ENCODE data around the gene FOXO6. TPM values are rescaled to one million over a fixed set of nuclear protein-coding genes. Genes with fewer than 3 reads are reported as not detected.

Gene FOXO6
- total RNA-seq, 1 donor from 2014 or later: 5.7 TPM

DNA sequence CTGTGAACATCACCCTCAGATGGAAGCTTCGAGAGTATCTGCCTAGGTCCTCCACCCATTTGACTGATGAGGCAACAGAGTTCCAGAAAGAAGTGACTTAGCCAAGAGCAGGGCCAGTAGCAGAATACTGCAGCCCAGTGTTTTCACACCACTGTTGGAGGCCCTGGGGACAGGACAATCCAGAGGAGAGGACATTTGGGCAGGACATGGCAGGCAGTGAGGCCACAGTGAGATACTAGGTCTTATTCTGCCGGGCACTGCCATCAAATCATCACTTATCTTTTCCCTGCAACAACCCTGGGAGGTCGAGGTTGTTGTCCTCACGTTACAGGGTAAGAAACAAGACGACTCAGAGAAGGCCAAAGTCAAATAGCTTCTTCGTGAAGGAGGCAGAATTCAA, 5.5 kb upstream of the FOXO6 start:
- H3K27me3 ChIP-seq: no peaks in the 10 kb centered on the region
- intact Hi-C loops (cut with DNase I): loop anchor here (5.0 kb wide), 1 partner anchor 73 kb away; no protein-coding TSS in a partner anchor
- peaks cover 0 to 19% of the 10 kb centered on the region in 2 donors for H3K4me1 ChIP-seq
- no peaks in the 10 kb centered on the region for H3K9me3 ChIP-seq
- H3K36me3 ChIP-seq: no peaks in the 10 kb centered on the region
- TF ChIP-seq, protein P1, sequence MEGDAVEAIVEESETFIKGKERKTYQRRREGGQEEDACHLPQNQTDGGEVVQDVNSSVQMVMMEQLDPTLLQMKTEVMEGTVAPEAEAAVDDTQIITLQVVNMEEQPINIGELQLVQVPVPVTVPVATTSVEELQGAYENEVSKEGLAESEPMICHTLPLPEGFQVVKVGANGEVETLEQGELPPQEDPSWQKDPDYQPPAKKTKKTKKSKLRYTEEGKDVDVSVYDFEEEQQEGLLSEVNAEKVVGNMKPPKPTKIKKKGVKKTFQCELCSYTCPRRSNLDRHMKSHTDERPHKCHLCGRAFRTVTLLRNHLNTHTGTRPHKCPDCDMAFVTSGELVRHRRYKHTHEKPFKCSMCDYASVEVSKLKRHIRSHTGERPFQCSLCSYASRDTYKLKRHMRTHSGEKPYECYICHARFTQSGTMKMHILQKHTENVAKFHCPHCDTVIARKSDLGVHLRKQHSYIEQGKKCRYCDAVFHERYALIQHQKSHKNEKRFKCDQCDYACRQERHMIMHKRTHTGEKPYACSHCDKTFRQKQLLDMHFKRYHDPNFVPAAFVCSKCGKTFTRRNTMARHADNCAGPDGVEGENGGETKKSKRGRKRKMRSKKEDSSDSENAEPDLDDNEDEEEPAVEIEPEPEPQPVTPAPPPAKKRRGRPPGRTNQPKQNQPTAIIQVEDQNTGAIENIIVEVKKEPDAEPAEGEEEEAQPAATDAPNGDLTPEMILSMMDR (IDR thresholded peaks at IDR 0.05): no peak
- no peak overlapping the region for H3K27ac ChIP-seq
- H3K4me3 ChIP-seq: no peak overlapping the region
- DNase-seq (ENCODE audit: low spot score in 2 of 2): peak in 1 of 2 donors; percentile 38

- no peaks in the 10 kb centered on the region for H3K36me3 ChIP-seq
- peaks cover 2 to 19% of the 10 kb centered on the region in 2 donors for H3K4me1 ChIP-seq
- no peaks in the 10 kb centered on the region for H3K27me3 ChIP-seq
- TF ChIP-seq, protein P1 (IDR thresholded peaks at IDR 0.05): no peak
- H3K27ac ChIP-seq: no peak overlapping the region
- no peak overlapping the region for H3K4me3 ChIP-seq
- intact Hi-C loops (cut with DNase I): loop anchor here (5.0 kb wide), 1 partner anchor 74 kb away; no protein-coding TSS in a partner anchor
- peak in 1 of 2 donors; percentile 9 for DNase-seq (ENCODE audit: low spot score in 2 of 2)
- H3K9me3 ChIP-seq: no peaks in the 10 kb centered on the region
These were observed 4.5 kb upstream of the FOXO6 start for GRCh38 chr1:41356752-41357151.

DNA sequence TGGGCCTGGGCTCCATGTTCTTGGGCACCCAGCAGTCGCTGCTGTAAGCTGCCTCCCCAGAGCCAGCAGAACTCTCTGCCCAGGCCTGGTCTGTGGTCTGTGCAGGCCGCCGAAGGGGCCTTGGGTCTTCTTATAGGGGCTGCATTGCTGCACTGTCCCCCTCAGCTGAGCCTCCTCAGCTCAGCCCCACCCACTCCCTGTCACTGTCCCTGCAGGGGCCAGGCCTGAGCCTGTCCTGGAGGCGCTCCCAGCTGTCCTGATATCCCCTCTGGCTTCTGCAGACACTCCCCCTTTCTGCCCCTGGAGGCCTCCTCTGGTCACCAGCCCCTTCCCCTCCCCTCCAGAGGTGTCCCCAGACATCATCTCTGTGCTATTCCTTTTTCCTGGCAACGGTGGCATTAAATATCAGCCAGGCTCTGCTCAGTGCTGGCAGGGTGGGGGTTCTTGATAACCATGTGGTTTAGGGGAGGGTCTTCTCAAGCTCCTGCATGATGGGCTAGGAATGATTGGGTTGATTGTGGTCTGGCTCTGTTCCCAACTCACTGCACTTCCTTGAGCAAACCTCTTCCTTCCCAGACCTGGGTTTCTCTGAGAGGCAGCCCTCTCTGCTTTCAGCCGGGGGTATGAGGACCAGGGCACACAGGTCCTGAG, 3.7 kb upstream of the FOXO6 start:
- no peak for DNase-seq (ENCODE audit: low spot score in 2 of 2)
- Histone ChIP-seq H3K4me3 (no peak overlapping the region), H3K27me3 (no peaks in the 10 kb centered on the region), H3K27ac (no peak overlapping the region), H3K9me3 (no peaks in the 10 kb centered on the region), H3K36me3 (no peaks in the 10 kb centered on the region), H3K4me1 (peaks cover 10 to 25% of the 10 kb centered on the region in 2 donors)
- intact Hi-C loops (cut with DNase I): loop anchor here (5.0 kb wide), 1 partner anchor 75 kb away; no protein-coding TSS in a partner anchor
- TF ChIP-seq, protein P1 (IDR thresholded peaks at IDR 0.05): no peak

DNA sequence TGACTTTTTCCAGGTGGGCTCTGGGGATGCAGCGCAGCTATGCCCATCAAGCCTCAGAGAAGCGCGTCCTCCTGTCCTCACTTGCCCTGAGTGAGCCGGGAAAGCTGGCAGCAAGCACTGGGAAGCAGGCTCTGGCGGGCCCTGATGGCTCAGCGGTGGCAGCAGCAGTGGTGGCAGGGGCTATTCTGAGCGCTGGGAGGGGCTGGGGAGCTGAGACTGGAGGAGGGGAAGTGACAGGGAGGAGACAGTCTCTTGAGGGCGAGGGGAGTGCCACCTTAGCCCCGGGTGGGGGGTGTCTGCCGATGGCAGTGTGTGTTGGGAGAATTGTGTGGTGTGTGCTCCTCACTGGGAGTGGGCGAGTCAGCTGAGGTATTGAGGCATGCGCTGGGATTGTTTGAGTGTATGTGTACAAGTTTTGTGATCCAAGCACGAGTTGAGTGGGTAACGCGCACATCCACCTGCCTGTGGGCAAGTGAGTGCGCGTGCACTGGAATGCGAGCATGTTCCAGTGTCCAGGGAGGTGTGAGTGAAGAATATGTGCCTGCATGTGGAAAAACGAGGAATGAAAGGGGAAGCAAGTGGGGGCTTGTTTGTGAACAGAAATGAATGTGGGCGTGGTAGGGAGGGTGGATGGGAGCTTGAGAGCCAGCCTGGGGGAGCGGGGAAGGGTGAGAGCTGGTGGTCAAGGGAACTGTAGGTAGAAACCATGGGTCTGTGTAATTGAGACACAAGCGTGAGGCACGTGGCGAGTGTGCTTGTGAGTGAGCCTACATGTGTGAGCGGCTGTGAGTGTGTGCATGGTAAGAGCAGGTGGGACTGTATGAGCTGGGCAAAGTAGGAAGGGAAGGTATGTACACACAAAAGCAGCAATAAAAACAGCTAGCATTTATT, 2.9 kb upstream of the FOXO6 start:
- H3K27ac ChIP-seq: peak overlapping the region in 1 of 2 donors; percentile 58
- intact Hi-C loops (cut with DNase I): loop anchor here (5.0 kb wide), 1 partner anchor 76 kb away; no protein-coding TSS in a partner anchor
- H3K4me1 ChIP-seq: peaks cover 11 to 29% of the 10 kb centered on the region in 2 donors
- no peaks in the 10 kb centered on the region for H3K9me3 ChIP-seq
- no peak overlapping the region for H3K4me3 ChIP-seq
- H3K36me3 ChIP-seq: no peaks in the 10 kb centered on the region
- TF ChIP-seq, protein P1 (IDR thresholded peaks at IDR 0.05): no peak
- H3K27me3 ChIP-seq: no peaks in the 10 kb centered on the region
- DNase-seq (ENCODE audit: low spot score in 2 of 2): peak in 1 of 2 donors; percentile 63

DNA sequence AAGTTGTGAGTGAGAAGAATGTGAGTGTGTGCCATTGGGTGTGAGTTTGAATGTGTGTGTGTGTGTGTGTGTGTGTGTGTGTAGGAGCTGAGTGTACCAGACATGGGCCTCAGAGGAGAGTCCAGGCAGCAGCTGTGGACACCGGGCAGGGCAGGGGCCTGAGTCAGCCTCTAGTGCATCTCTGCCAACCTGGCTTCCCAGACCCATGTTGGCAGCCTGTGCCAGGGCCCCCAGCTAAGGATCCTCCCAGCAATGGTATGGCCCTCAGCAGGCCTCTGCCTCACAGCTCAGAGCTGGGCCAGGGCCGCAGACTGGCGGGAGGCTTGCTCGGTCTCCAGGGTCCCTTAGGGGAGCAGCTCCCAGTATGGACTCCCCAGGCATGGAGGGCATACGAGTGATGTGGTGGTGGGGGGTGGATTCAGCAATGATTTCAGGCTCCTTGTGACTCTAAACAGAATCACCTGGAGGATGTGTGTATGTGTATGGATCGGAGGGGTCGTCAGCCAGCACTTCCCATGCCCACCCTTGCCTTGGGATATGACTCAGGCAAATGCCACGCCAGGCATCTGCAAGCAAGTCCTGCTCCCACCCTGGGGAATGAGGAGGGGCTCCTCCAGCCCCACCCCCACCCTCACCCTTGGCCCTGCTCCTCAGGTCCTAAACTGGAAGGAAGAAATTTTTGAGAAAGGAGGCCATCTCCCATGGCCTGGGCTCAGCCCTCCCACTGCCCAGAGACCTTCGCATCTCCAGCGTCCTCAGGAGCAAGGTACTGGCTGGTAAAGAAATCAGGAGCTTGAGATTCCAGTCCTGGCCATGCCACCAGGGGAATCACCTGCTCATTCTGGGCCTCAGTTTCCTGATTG, 1.8 kb upstream of the FOXO6 start:
- no peak overlapping the region for H3K4me3 ChIP-seq
- peak overlapping the region; percentile 32 to 58 for H3K27ac ChIP-seq
- H3K27me3 ChIP-seq: no peaks in the 10 kb centered on the region
- intact Hi-C loops (cut with DNase I): loop anchor here (5.0 to 10.0 kb wide), 7 partner anchors 77 to 1195 kb away; partner anchors contain the start of gene RLF
- DNase-seq (ENCODE audit: low spot score in 2 of 2): peak; percentile 45 to 84
- H3K4me1 ChIP-seq: peaks cover 11 to 29% of the 10 kb centered on the region in 2 donors
- no peaks in the 10 kb centered on the region for H3K9me3 ChIP-seq
- TF ChIP-seq, protein P1 (IDR thresholded peaks at IDR 0.05): no peak
- H3K36me3 ChIP-seq: no peaks in the 10 kb centered on the region
